Activated CD8-positive, alpha-beta T cell treated with anti-CD3 and anti-CD28 coated beads for 36 hours (primary cell): ENCODE measurements around the gene ZBTB22. TPM values are rescaled to one million over a fixed set of nuclear protein-coding genes. Genes with fewer than 3 reads are reported as not detected.

Experiments
- ATAC-seq: fragments of 200-7000 bp; cut with Tn5 transposase; one replicate; pipeline ENCODE4 v1.10.0; 2021; ENCODE audit warnings: mild to moderate bottlenecking, moderate library complexity
- CTCF ChIA-PET: fragments of 350-600 bp; sonication (Branson Sonifier 250); formaldehyde crosslinking; loops from one replicate; lab custom pipeline; 2021; ENCODE audit warnings: antibody characterized with exemption; lab: Charles Lee
- POLR2A ChIA-PET: fragments of 350-600 bp; sonication (Branson Sonifier 250); formaldehyde crosslinking; loops from one replicate; lab custom pipeline; 2021; ENCODE audit warnings: antibody characterized with exemption; lab: Charles Lee
- DNase-seq: peaks from one replicate; pipeline ENCODE4 v3.0.0-alpha.2; 2020
- H3K27ac Mint-ChIP-seq: one replicate; pipeline ENCODE4 v1.8.0; 2021; ENCODE audit warnings: mild to moderate bottlenecking, mixed read lengths
- H3K27me3 Mint-ChIP-seq: one replicate; pipeline ENCODE4 v1.8.0; 2021; ENCODE audit warnings: mixed read lengths
- H3K36me3 Mint-ChIP-seq: one replicate; pipeline ENCODE4 v1.8.0; 2021; ENCODE audit warnings: low read depth, mixed read lengths
- H3K4me1 Mint-ChIP-seq: one replicate; pipeline ENCODE4 v1.8.0; 2021; ENCODE audit warnings: low read depth, mixed read lengths
- H3K4me3 Mint-ChIP-seq: one replicate; pipeline ENCODE4 v1.8.0; 2021; ENCODE audit warnings: mild to moderate bottlenecking, moderate library complexity, mixed read lengths
- H3K9me3 Mint-ChIP-seq: one replicate; pipeline ENCODE4 v1.8.0; 2021; ENCODE audit warnings: mixed read lengths
- intact Hi-C: fragments of 100-400 bp; cut with micrococcal nuclease; formaldehyde crosslinking; loops from one replicate; pipeline ENCODE4 v1.10.0; 2022
- total RNA-seq, 2 experiments: library from RNA; stranded (reverse); gene quantifications; one replicate each; pipeline ENCODE4 v1.2.3, GENCODE V29; 2021
- TF ChIP-seq, protein P1 (sequence below): fragments of 200-600 bp; IDR thresholded peaks from one replicate; pipeline ENCODE4 v1.8.0; 2022; ENCODE audit warnings: antibody characterized with exemption, mild to moderate bottlenecking

ZBTB22 gene
- total RNA-seq, 2 experiments from 2014 or later: 7.2 to 7.5 TPM

DNA sequence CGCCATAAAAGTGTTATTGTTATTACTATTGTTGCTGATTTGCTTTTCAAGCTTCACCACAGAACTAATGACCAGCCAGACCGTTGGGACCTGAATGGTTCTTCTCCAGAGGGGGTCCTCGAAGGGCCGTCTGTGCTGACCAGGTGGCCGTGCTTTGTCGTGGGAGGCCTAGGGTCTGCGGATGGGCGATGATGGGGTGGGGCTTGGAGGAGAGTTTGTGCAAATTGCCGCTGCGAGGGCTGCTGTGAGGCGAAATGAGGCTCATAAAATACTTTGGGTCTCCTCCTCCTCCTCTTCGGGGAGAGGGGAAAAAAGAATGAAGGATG, 6.0 kb upstream of the ZBTB22 start:
- ChIA-PET CTCF (interaction anchor here (0.9 kb wide), 1 partner anchor 29 kb away, joined by 4 read pairs; no protein-coding TSS in a partner anchor), POLR2A (interaction anchor here (0.6 to 1.4 kb wide), 5 partner anchors 15 to 387 kb away, joined by 3 to 4 read pairs (median 3); partner anchors contain the start of gene UQCC2)
- intact Hi-C loops: no loop called here
- peak; percentile 25 for DNase-seq
- peak overlapping the region; percentile 90 for H3K4me3 Mint-ChIP-seq
- peak overlapping the region; percentile 98 for H3K27ac Mint-ChIP-seq
- H3K9me3 Mint-ChIP-seq: no peaks in the 10 kb centered on the region
- H3K27me3 Mint-ChIP-seq: no peaks in the 10 kb centered on the region
- ATAC-seq: no peak
- peaks cover 39% of the 10 kb centered on the region for H3K36me3 Mint-ChIP-seq
- H3K4me1 Mint-ChIP-seq: peaks cover 43% of the 10 kb centered on the region
- TF ChIP-seq, protein P1, sequence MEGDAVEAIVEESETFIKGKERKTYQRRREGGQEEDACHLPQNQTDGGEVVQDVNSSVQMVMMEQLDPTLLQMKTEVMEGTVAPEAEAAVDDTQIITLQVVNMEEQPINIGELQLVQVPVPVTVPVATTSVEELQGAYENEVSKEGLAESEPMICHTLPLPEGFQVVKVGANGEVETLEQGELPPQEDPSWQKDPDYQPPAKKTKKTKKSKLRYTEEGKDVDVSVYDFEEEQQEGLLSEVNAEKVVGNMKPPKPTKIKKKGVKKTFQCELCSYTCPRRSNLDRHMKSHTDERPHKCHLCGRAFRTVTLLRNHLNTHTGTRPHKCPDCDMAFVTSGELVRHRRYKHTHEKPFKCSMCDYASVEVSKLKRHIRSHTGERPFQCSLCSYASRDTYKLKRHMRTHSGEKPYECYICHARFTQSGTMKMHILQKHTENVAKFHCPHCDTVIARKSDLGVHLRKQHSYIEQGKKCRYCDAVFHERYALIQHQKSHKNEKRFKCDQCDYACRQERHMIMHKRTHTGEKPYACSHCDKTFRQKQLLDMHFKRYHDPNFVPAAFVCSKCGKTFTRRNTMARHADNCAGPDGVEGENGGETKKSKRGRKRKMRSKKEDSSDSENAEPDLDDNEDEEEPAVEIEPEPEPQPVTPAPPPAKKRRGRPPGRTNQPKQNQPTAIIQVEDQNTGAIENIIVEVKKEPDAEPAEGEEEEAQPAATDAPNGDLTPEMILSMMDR: no peak

DNA sequence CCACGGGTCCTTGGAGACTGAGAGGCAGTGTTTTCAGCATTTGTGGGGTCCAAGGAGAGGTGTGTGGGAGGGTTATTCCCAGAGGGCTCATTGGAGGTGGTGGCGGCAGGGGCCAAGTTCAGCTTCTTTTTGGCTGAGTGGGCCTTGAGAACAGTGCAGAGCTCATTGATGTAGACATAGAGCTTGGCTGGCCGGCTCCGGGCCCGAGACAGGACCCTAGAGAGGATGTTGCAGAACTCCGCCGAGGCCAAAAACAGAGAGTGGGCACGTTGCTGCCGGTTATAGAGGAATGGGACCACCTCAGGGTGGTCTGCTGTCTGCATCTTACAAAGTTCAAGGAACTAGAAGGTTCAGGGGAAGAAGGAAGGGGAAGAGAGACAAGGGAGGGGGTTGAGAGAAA, 3.7 kb upstream of the ZBTB22 start:
- H3K9me3 Mint-ChIP-seq: no peaks in the 10 kb centered on the region
- POLR2A ChIA-PET: interaction anchor here (0.9 to 1.5 kb wide), 3 partner anchors 9 to 44 kb away, joined by 3 to 6 read pairs (median 4); partner anchors contain the start of gene B3GALT4
- TF ChIP-seq, protein P1: no peak
- peak overlapping the region; percentile 98 for H3K27ac Mint-ChIP-seq
- no peaks in the 10 kb centered on the region for H3K27me3 Mint-ChIP-seq
- H3K4me3 Mint-ChIP-seq: peak overlapping the region; percentile 90
- no peak for ATAC-seq
- intact Hi-C loops: no loop called here
- peaks cover 50% of the 10 kb centered on the region for H3K36me3 Mint-ChIP-seq
- peaks cover 60% of the 10 kb centered on the region for H3K4me1 Mint-ChIP-seq
- CTCF ChIA-PET: no interaction called here
- no peak for DNase-seq

DNA sequence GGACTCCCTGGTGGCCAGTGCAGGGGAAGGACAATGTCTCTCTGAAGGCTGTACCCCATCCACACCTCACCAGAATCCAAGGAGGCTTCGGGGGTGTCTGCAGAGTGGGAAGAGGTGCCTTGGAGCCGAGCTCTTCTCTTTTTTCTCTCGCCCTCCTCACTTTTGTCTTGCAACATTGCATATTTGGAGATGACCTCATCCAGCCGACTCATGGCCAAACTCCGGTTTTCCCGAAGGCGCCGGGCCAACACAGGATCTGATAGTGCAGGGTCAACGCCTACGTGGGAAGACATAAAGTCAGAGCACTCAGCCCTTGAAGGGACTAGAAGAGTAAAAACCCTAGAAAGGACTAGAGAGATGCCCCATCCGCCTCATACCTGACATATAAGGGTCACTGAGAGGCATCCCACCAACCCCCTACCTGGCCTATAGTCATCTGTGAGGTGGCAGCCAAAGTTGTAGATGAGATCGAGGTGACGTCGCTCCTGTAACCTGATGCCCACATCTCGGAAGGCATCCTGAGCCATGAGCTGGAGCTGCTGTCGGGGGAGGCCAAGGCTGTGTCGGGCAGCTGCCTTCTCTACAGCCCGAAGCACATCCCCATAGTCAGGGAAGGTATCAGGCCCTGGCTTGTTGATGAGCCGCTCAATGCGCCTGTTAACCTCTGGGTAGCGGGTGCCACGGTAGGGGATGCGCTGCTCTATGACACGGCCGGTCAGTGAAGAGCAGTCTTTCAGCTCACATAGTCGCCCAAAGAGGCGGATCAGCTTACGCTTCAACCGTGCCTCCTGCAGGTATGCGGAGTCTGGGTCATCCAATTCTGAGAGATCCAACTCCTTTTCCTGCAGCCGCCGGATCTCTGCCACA, 3.0 kb upstream of the ZBTB22 start:
- ChIA-PET CTCF (no interaction called here), POLR2A (interaction anchor here (0.9 to 1.5 kb wide), 3 partner anchors 9 to 43 kb away, joined by 3 to 6 read pairs (median 4); partner anchors contain the start of gene B3GALT4)
- Mint-ChIP-seq H3K27ac (peak overlapping the region; percentile 98), H3K27me3 (no peaks in the 10 kb centered on the region), H3K9me3 (no peaks in the 10 kb centered on the region), H3K36me3 (peaks cover 51% of the 10 kb centered on the region), H3K4me1 (peaks cover 65% of the 10 kb centered on the region), H3K4me3 (peak overlapping the region; percentile 90)
- DNase-seq (no peak), ATAC-seq (no peak)
- intact Hi-C loops: no loop called here
- TF ChIP-seq, protein P1: no peak

DNA sequence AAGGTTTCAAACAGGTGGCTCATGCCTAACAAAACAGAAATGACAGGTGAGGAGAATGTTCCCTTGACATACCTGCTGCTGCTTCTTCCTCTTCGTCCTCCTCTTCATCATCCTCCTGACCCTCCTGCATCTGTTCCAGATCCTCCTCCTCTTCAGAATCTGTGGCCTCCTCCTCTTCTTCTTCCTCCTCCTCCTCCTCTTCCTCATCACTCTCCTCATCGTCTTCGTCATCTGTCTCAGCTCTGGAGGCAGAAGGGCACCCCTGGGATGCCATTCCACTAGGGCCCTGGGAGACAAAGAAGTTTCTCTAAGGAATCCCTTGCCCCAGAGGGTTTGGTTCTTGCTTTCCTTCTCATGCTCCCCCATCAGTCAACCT, 2.4 kb upstream of the ZBTB22 start:
- Mint-ChIP-seq H3K27ac (peak overlapping the region; percentile 98), H3K9me3 (no peaks in the 10 kb centered on the region), H3K4me1 (peaks cover 71% of the 10 kb centered on the region), H3K36me3 (peaks cover 51% of the 10 kb centered on the region), H3K27me3 (no peaks in the 10 kb centered on the region), H3K4me3 (peak overlapping the region; percentile 97)
- CTCF ChIA-PET: interaction anchor here (1.6 kb wide), 1 partner anchor 106 kb away, joined by 5 read pairs; no protein-coding TSS in a partner anchor
- intact Hi-C loops: no loop called here
- POLR2A ChIA-PET: no interaction called here
- ATAC-seq (no peak), DNase-seq (no peak)
- TF ChIP-seq, protein P1: no peak
